SKM-1 treated with dmso at 0.1 percent for 144 hours (cell line): Measurements from ENCODE around the gene NLN.
"Not testable (repeated sequence)": the region's sequence is repeated elsewhere in the genome, so short reads cannot be mapped to it uniquely, and the experiment has no call there.

Experiments
- DNase-seq: peaks from one replicate; lab custom pipeline; 2025; ENCODE audit not compliant: unreplicated experiment; lab: John Stamatoyannopoulos, UW

The NLN gene

GRCh38 chr5:65730910-65731309 lies 8.9 kb downstream of the NLN start:
- DNase-seq, result no peak

- DNase-seq, result not testable (repeated sequence)
These were observed 10.0 kb downstream of the NLN start for GRCh38 chr5:65732046-65732445.

GRCh38 chr5:65734196-65734775 lies 12.3 kb downstream of the NLN start:
- DNase-seq, result not testable (repeated sequence)

GRCh38 chr5:65734921-65735320 lies 12.9 kb downstream of the NLN start:
- DNase-seq, result no peak

- DNase-seq, result no peak
These were observed 14.0 kb downstream of the NLN start for GRCh38 chr5:65736011-65736410.

GRCh38 chr5:65737842-65738241 lies 15.8 kb downstream of the NLN start:
- no peak for DNase-seq

- no peak for DNase-seq
These were observed 16.3 kb downstream of the NLN start for GRCh38 chr5:65738305-65738704.

- DNase-seq, result no peak
These were observed 17.2 kb downstream of the NLN start for GRCh38 chr5:65739162-65739561.

GRCh38 chr5:65742565-65743231 lies 20.7 kb downstream of the NLN start:
- peak; percentile 28 for DNase-seq

GRCh38 chr5:65749221-65749844 lies 27.3 kb downstream of the NLN start:
- DNase-seq, result no peak

- DNase-seq, result no peak
These were observed 28.0 kb downstream of the NLN start for GRCh38 chr5:65749956-65750355.

- no peak for DNase-seq
These were observed 28.9 kb downstream of the NLN start for GRCh38 chr5:65750938-65751337.

GRCh38 chr5:65753189-65753588 lies 31.2 kb downstream of the NLN start:
- no peak for DNase-seq

- no peak for DNase-seq
These were observed 36.6 kb downstream of the NLN start for GRCh38 chr5:65758546-65759144.

GRCh38 chr5:65760504-65761275 lies 38.7 kb downstream of the NLN start:
- DNase-seq, result no peak

- DNase-seq, result no peak
These were observed 40.2 kb downstream of the NLN start for GRCh38 chr5:65762234-65762633.

GRCh38 chr5:65765582-65765981 lies 43.6 kb downstream of the NLN start:
- DNase-seq, result no peak

GRCh38 chr5:65766175-65766574 lies 44.2 kb downstream of the NLN start:
- no peak for DNase-seq

GRCh38 chr5:65766781-65767180 lies 44.8 kb downstream of the NLN start:
- DNase-seq, result no peak

GRCh38 chr5:65767565-65767964 lies 45.6 kb downstream of the NLN start:
- DNase-seq, result no peak

GRCh38 chr5:65768723-65769346 lies 46.8 kb downstream of the NLN start:
- DNase-seq, result no peak
